C4-2B (cell line): Measurements from ENCODE around the gene IL36B.

Experiments used
- ZFX ChIP-seq: fragments of 450-650 bp; IDR thresholded peaks from 2 replicates; pipeline ENCODE4 v1.6.1; 2017
- TF ChIP-seq, protein P1 (sequence below): fragments of 450-650 bp; conservative IDR thresholded peaks from 2 replicates; pipeline ENCODE4 v1.5.1; 2017; ENCODE audit warnings: mild to moderate bottlenecking

DNA sequence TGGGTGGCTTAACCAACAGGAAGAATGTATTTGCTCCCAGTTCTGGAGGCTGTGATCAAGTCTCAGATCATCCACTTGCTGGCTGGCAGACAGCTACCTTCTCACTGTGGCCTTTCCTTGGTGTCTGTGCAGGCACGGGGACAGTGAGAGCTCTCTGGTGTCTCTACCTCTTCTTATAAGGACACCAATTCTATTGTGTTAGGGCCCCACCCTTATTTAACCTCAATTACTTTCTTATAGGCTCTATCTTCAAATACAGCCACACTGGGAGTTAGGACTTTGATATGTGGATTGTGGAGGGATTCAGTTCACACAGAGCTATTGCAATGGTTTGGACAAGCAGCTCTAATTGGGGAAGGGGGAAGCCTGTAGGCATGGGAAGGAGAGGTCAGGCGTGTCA lies 49.5 kb upstream of the IL36B start:
- TF ChIP-seq, protein P1, sequence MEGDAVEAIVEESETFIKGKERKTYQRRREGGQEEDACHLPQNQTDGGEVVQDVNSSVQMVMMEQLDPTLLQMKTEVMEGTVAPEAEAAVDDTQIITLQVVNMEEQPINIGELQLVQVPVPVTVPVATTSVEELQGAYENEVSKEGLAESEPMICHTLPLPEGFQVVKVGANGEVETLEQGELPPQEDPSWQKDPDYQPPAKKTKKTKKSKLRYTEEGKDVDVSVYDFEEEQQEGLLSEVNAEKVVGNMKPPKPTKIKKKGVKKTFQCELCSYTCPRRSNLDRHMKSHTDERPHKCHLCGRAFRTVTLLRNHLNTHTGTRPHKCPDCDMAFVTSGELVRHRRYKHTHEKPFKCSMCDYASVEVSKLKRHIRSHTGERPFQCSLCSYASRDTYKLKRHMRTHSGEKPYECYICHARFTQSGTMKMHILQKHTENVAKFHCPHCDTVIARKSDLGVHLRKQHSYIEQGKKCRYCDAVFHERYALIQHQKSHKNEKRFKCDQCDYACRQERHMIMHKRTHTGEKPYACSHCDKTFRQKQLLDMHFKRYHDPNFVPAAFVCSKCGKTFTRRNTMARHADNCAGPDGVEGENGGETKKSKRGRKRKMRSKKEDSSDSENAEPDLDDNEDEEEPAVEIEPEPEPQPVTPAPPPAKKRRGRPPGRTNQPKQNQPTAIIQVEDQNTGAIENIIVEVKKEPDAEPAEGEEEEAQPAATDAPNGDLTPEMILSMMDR = no peak
- no peak for TF ChIP-seq ZFX
